Hepatocyte (in vitro differentiated cells): ENCODE data around the gene ARHGAP10.

Experiments used
- CTCF ChIP-seq: fragments of 200-600 bp; sonication (generic); IDR thresholded peaks from 2 replicates; pipeline ENCODE4 v1.5.1; 2016; ENCODE audit warnings: antibody characterized with exemption, mild to moderate bottlenecking; ENCODE audit not compliant: poor library complexity
- EZH2 ChIP-seq: fragments of 200-600 bp; sonication (generic); IDR thresholded peaks from 2 replicates; pipeline ENCODE4 v1.6.1; 2016; ENCODE audit warnings: antibody characterized with exemption, mild to moderate bottlenecking, borderline replicate concordance

- no peak for TF ChIP-seq CTCF
- no peak for TF ChIP-seq EZH2
These were observed 53.2 kb downstream of the ARHGAP10 start for GRCh38 chr4:147785129-147785528.
